ENCODE measurements around the gene PELI1.
A peak's percentile ranks its signal among the peaks of the same experiment; 100 is the strongest.

Gene PELI1

GRCh38 chr2:64157792-64158191 is 13.6 kb upstream of the PELI1 start:
- DNase-seq: no peak

GRCh38 chr2:64153811-64154210 is 9.6 kb upstream of the PELI1 start:
- no peak for DNase-seq

- DNase-seq: no peak
Measured at GRCh38 chr2:64151476-64151875, 7.3 kb upstream of the PELI1 start.

GRCh38 chr2:64145714-64146113 is 1.5 kb upstream of the PELI1 start:
- DNase-seq: no peak

- DNase-seq: no peak
Measured at GRCh38 chr2:64145119-64145518, 899 bp upstream of the PELI1 start.

GRCh38 chr2:64143169-64144056 is 807 bp downstream of the PELI1 start:
- DNase-seq: peak in 24 of 58 donors; percentile 31 to 74 (median 53)

- DNase-seq: no peak
Measured at GRCh38 chr2:64142741-64143168, 1.5 kb downstream of the PELI1 start.

GRCh38 chr2:64141674-64142405 is 2.4 kb downstream of the PELI1 start:
- DNase-seq: peak in 1 of 58 donors; percentile 9

- DNase-seq: no peak
Measured at GRCh38 chr2:64140665-64141200, 3.5 kb downstream of the PELI1 start.

- no peak for DNase-seq
Measured at GRCh38 chr2:64139956-64140355, 4.3 kb downstream of the PELI1 start.

- no peak for DNase-seq
Measured at GRCh38 chr2:64137996-64138395, 6.2 kb downstream of the PELI1 start.

- no peak for DNase-seq
Measured at GRCh38 chr2:64137567-64137966, 6.7 kb downstream of the PELI1 start.

- no peak for DNase-seq
Measured at GRCh38 chr2:64135421-64135820, 8.8 kb downstream of the PELI1 start.

GRCh38 chr2:64134813-64135212 is 9.4 kb downstream of the PELI1 start:
- no peak for DNase-seq

- DNase-seq: no peak
Measured at GRCh38 chr2:64133828-64134227, 10.4 kb downstream of the PELI1 start.

- no peak for DNase-seq
Measured at GRCh38 chr2:64133354-64133753, 10.9 kb downstream of the PELI1 start.

- no peak for DNase-seq
Measured at GRCh38 chr2:64130333-64130732, 13.9 kb downstream of the PELI1 start.

- DNase-seq: peak in 1 of 58 donors; percentile 41
Measured at GRCh38 chr2:64128943-64129391, 15.3 kb downstream of the PELI1 start.

- no peak for DNase-seq
Measured at GRCh38 chr2:64128406-64128805, 15.8 kb downstream of the PELI1 start.

- no peak for DNase-seq
Measured at GRCh38 chr2:64127119-64127518, 17.1 kb downstream of the PELI1 start.

GRCh38 chr2:64126601-64127000 is 17.6 kb downstream of the PELI1 start:
- DNase-seq: no peak

GRCh38 chr2:64124571-64124970 is 19.6 kb downstream of the PELI1 start:
- no peak for DNase-seq
